Upper lobe of left lung (tissue), 6 donors: Measurements from ENCODE around the gene CYP4A22. TPM values are rescaled to one million over a fixed set of nuclear protein-coding genes. Genes with fewer than 3 reads are reported as not detected.
A peak's percentile ranks its signal among the peaks of the same experiment; 100 is the strongest.

ENCODE experiments used
- ATAC-seq, 2 donors: fragments of 200-7000 bp; cut with Tn5 transposase; one replicate each; pipeline ENCODE4 v1.9.1; 2022; ENCODE audit warnings: mild to moderate bottlenecking in 2 of 2, moderate library complexity in 2 of 2; ENCODE audit not compliant: low FRiP score in 2 of 2
- DNase-seq, 2 donors: peaks; one replicate each; pipeline ENCODE4 v3.0.0-alpha.2; 2019 to 2020
- H3K27ac ChIP-seq, 4 donors: fragments of 200-600 bp; sonication (generic); one replicate each; pipeline ENCODE4 v1.5.1; 2016 to 2019
- H3K27me3 ChIP-seq, 4 donors: fragments of 200-600 bp; sonication (generic); one replicate each; pipeline ENCODE4 v1.5.1; 2017 to 2019
- H3K36me3 ChIP-seq, 4 donors: fragments of 200-600 bp; sonication (generic); one replicate each; pipeline ENCODE4 v1.5.1; 2016 to 2019
- H3K4me1 ChIP-seq, 4 donors: fragments of 200-600 bp; sonication (generic); one replicate each; pipeline ENCODE4 v1.5.1; 2018 to 2019
- H3K4me3 ChIP-seq, 4 donors: fragments of 200-600 bp; sonication (generic); one replicate each; pipeline ENCODE4 v1.5.1; 2017 to 2019; ENCODE audit warnings: mild to moderate bottlenecking in 2 of 4, moderate library complexity in 1 of 4
- H3K9me3 ChIP-seq, 4 donors: fragments of 200-600 bp; sonication (generic); one replicate each; pipeline ENCODE4 v1.5.1; 2018 to 2019
- EP300 ChIP-seq, 4 donors: sonication (generic); formaldehyde crosslinking; IDR thresholded peaks; one replicate each; pipeline ENCODE4 v1.5.1; 2017; ENCODE audit warnings: antibody characterized with exemption in 4 of 4, control low read depth in 2 of 4
- POLR2A ChIP-seq, 4 donors: fragments of 450-650 bp; IDR thresholded peaks; one replicate each; pipeline ENCODE4 v1.5.1; 2016 to 2017; ENCODE audit warnings: antibody characterized with exemption in 4 of 4, mild to moderate bottlenecking in 2 of 4
- POLR2AphosphoS5 ChIP-seq, 2 donors: sonication (generic); formaldehyde crosslinking; IDR thresholded peaks; one replicate each; pipeline ENCODE4 v1.5.1; 2017; ENCODE audit warnings: antibody characterized with exemption in 2 of 2
- WGBS, 2 donors: methylation state at CpG; one replicate each; pipeline ENCODE4 v1.1.5; 2017 to 2018; 5-methylcytosine and 5-hydroxymethylcytosine counted together
- total RNA-seq, 6 donors: library from RNA; depleted of rRNA in 4 of 6; stranded (reverse); fragments of >200 nt in 4 of 6; gene quantifications; one replicate each; pipeline versions ENCODE4 v1.1.0 to v1.2.1, GENCODE V29; 2016 to 2021
- TF ChIP-seq, protein P1 (sequence below), 6 experiments: fragments of 450-650 bp in 4 of 6; fragments of 200-600 bp in 2 of 6; sonication (generic) in 2 of 6; IDR thresholded peaks; one replicate each; pipeline ENCODE4 v1.5.1; 2016 to 2019; ENCODE audit warnings: antibody characterized with exemption in 6 of 6
- donor health status: DM: no; HTN: no; CAD: no; lungs with moderate emphysema.
- donor health status: DM: no; HTN: yes; CAD: no; lungs with severe emphysema.

The CYP4A22 gene
- total RNA-seq, 6 donors from 2014 or later: 0.13 to 3.1 (median 1.6) TPM

DNA sequence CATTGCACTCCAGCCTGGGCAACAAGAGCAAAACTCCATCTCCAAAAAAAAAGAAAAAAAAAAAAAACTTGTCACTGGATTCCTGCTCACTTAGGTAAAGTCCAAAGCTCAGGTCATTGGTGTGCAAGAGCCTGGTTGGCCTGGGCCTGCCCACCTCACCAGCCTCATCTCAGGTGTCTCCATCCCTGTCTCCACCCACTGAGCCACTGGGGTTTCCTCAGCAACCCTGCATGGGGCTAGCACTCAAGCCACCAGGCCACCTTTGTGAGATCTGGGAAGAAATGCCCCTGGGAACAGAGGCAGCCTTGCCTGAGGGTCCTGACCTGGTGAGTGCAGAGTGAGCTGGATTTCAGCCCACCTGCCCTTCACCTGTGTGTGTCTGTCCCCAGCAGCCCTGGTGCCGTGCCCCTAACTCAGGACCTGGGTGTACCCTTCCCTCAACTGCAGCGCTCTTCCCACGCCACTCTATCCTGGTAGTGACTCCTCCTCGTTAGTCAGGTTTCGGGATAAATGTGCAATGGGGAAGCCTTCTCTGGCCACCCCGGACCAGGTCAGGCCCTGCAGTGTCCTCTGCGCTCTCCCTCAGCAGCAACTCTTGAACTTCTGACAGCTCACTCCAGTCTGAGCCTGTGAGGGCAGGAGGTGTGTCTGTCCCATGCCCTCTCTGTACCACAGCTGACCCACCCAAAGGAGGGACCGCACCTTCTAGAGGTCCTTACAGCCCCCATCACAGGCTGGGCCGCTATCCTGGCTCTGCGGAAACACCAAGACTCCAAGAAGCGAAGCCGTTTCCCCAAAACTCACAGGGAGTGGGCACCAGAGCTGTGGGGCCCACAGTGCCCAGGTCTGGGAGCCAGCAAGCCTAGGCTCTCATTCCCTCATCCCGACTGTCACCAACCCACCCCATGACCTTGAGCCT, 49.3 kb downstream of the CYP4A22 start:
- ATAC-seq: no peak
- TF ChIP-seq POLR2A (IDR thresholded peaks at IDR 0.05) (no peak), POLR2AphosphoS5 (IDR thresholded peaks at IDR 0.05) (no peak), EP300 (IDR thresholded peaks at IDR 0.05) (no peak)
- TF ChIP-seq, protein P1, sequence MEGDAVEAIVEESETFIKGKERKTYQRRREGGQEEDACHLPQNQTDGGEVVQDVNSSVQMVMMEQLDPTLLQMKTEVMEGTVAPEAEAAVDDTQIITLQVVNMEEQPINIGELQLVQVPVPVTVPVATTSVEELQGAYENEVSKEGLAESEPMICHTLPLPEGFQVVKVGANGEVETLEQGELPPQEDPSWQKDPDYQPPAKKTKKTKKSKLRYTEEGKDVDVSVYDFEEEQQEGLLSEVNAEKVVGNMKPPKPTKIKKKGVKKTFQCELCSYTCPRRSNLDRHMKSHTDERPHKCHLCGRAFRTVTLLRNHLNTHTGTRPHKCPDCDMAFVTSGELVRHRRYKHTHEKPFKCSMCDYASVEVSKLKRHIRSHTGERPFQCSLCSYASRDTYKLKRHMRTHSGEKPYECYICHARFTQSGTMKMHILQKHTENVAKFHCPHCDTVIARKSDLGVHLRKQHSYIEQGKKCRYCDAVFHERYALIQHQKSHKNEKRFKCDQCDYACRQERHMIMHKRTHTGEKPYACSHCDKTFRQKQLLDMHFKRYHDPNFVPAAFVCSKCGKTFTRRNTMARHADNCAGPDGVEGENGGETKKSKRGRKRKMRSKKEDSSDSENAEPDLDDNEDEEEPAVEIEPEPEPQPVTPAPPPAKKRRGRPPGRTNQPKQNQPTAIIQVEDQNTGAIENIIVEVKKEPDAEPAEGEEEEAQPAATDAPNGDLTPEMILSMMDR (IDR thresholded peaks at IDR 0.05): no peak
- DNase-seq: no peak

GRCh38 chr1:47187231-47187925, 50.1 kb downstream of the CYP4A22 start:
- Histone ChIP-seq H3K9me3 (no peaks in the 10 kb centered on the region), H3K27ac (no peak overlapping the region), H3K27me3 (no peaks in the 10 kb centered on the region), H3K4me3 (no peak overlapping the region), H3K4me1 (peaks cover 22 to 34% (median 27%) of the 10 kb centered on the region in 4 donors), H3K36me3 (no peaks in the 10 kb centered on the region)
- 90 to 95% methylated on average over 9 to 10 of the region's 12 CpGs for WGBS, 2 donors
- peak in 1 of 2 donors; percentile 47 for DNase-seq
- no peak for ATAC-seq
- TF ChIP-seq POLR2AphosphoS5 (IDR thresholded peaks at IDR 0.05) (no peak), EP300 (IDR thresholded peaks at IDR 0.05) (no peak), POLR2A (IDR thresholded peaks at IDR 0.05) (no peak)
- TF ChIP-seq, protein P1 (IDR thresholded peaks at IDR 0.05): no peak

More for the DNA sequence above, 49.3 kb downstream of the CYP4A22 start:
- no peaks in the 10 kb centered on the region for H3K36me3 ChIP-seq
- WGBS, 2 donors: 94% methylated on average over 6 to 13 of the region's 13 CpGs
- H3K27ac ChIP-seq: no peak overlapping the region
- no peaks in the 10 kb centered on the region for H3K9me3 ChIP-seq
- H3K27me3 ChIP-seq: no peaks in the 10 kb centered on the region
- H3K4me3 ChIP-seq: no peak overlapping the region
- H3K4me1 ChIP-seq: peaks cover 14 to 26% (median 19%) of the 10 kb centered on the region in 4 donors

DNA sequence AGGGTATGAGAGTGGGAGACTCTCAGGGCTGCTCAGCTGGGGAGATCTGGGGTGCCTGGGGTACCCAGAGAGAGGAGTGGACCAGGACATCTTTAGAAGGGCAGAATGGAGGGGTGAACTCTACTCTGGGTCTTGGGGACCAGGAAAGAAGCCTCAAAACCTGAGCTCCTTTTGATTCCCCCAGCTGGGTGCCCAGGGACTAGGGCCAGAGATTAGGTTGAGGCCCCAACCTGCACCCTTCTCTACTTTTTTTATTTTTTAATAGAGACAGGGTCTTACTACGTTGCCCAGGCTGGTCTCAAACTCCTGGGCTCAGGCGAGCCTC, 50.6 kb downstream of the CYP4A22 start:
- no peak for DNase-seq
- Histone ChIP-seq H3K27ac (no peak overlapping the region), H3K9me3 (no peaks in the 10 kb centered on the region), H3K36me3 (no peaks in the 10 kb centered on the region), H3K4me3 (no peak overlapping the region), H3K4me1 (peaks cover 28 to 39% (median 32%) of the 10 kb centered on the region in 4 donors), H3K27me3 (no peaks in the 10 kb centered on the region)
- TF ChIP-seq, protein P1 (IDR thresholded peaks at IDR 0.05): no peak
- TF ChIP-seq POLR2A (IDR thresholded peaks at IDR 0.05): no peak
- 83 to 92% methylated on average over 2 of the region's 2 CpGs for WGBS, 2 donors
- ATAC-seq: no peak

DNA sequence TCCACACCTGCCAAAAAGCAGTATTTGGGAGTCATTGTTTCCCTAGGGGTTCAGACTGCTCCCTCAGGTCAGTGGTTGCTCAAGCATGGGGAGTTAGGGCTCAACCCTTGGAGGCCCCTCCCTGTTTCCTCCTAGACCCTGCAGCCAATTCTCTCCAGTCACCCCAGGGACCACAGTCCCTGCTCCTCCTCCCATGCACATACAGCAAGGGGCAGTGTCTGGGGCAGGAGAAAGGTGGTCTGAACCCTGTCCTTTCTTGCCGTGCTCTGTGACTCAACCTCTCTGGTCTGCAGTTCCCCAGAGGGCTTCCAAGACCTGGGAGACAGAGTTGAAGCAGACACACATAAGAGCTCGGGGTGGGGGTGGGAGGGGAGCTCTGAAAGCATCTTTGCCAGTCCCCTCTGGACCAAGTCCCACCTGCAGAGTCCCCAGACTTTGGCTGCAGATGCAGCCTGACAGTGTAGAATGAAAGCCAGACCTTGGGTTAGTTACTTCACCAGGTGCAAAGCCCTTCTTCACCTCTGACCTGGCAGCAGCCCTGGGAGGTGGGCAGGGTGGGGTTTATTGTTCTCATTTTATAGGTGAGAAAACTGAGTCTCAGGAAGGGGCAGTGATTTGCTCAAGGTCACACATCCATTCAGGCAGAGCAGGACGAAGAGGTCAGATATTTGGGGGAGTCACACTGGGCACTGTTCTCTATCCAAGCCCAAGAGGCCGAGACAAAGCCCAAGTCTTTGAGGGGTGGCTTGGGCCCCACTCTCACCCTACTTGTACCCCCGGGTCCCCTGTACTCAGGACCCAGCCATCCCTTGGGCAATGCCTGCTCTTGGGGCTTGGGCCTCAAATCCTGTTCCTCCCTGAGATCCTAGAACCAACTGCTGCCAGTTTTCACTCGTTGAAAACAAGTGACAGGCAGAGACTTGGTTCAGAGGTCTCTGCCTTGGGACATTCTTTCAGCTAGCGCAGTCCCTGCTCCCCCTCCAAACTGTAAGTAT, 51.8 kb downstream of the CYP4A22 start:
- Histone ChIP-seq H3K36me3 (no peaks in the 10 kb centered on the region), H3K27me3 (no peaks in the 10 kb centered on the region), H3K27ac (peak overlapping the region; percentile 82 to 86 (median 83)), H3K4me3 (peak overlapping the region in 3 of 4 donors; percentile 6 to 43 (median 34)), H3K9me3 (no peaks in the 10 kb centered on the region), H3K4me1 (peaks cover 32 to 39% (median 35%) of the 10 kb centered on the region in 4 donors)
- TF ChIP-seq, protein P1 (IDR thresholded peaks at IDR 0.05): no peak
- TF ChIP-seq POLR2A (IDR thresholded peaks at IDR 0.05) (no peak), POLR2AphosphoS5 (IDR thresholded peaks at IDR 0.05) (no peak), EP300 (IDR thresholded peaks at IDR 0.05) (no peak)
- ATAC-seq (no peak), DNase-seq (peak in 1 of 2 donors; percentile 18)
- 71 to 76% methylated on average over 7 of the region's 7 CpGs for WGBS, 2 donors
